Activated effector memory CD4-positive, alpha-beta T cell treated with Interleukin-2 at 50 U/mL for 16 hours (primary cell): Measurements from ENCODE around the gene APOA1.

Experiments used
- DNase-seq: peaks from one replicate; pipeline ENCODE4 v3.0.0-alpha.2; 2020

Gene APOA1

GRCh38 chr11:116786966-116787365 is 50.5 kb downstream of the APOA1 start:
- no peak for DNase-seq

- no peak for DNase-seq
Measured at GRCh38 chr11:116786326-116786725, 51.1 kb downstream of the APOA1 start.
